GM12878 (cell line): Measurements from ENCODE around the gene TNFSF15. TPM values are rescaled to one million over a fixed set of nuclear protein-coding genes. Genes with fewer than 3 reads are reported as not detected.

Source experiments
- ATAC-seq: fragments of 200-7000 bp; cut with Tn5 transposase; 3 replicates; pipeline ENCODE4 v1.9.1; 2020; ENCODE audit warnings: mild to moderate bottlenecking, moderate library complexity
- BruUV-seq: library from RNA; stranded (reverse); fragments of 400-500 nt; replicated peaks from 2 replicates; lab custom pipeline; 2021; lab: Mats Ljungman, UMichigan
- CTCF ChIA-PET: fragments of 300-600 bp; sonication (Branson Sonifier 250); formaldehyde crosslinking; extraction: SDS; loops from one replicate; lab custom pipeline; 2021; ENCODE audit warnings: inconsistent platforms; lab: Yijun Ruan, JAX
- POLR2A ChIA-PET: fragments of 350-600 bp; formaldehyde crosslinking; extraction: SDS; loops from one replicate; lab custom pipeline; 2021; ENCODE audit warnings: inconsistent platforms; lab: Charles Lee
- RAD21 ChIA-PET: fragments of 300-600 bp; sonication (Branson Sonifier 250); formaldehyde crosslinking; loops from one replicate; lab custom pipeline; 2023; ENCODE audit warnings: antibody characterized with exemption; ENCODE audit not compliant: unreplicated experiment; lab: Charles Lee
- SMC1A ChIA-PET: fragments of 300-600 bp; sonication (Branson Sonifier 250); formaldehyde crosslinking; loops from one replicate; lab custom pipeline; 2023; ENCODE audit not compliant: unreplicated experiment, uncharacterized antibody; lab: Charles Lee
- DNase-seq: peaks from one replicate; pipeline ENCODE4 v3.0.0-alpha.2; 2011; ENCODE audit warnings: low read depth, low spot score
- FAIRE-seq: peaks from 3 replicates; lab custom pipeline; 2011; peaks lifted over from hg19 to GRCh38; lab: Jason Lieb, UNC
- H2AFZ ChIP-seq: 2 replicates; pipeline ENCODE4 v1.6.0; 2011; ENCODE audit warnings: low read depth, low read length, control low read depth; ENCODE audit not compliant: control insufficient read depth
- H3K27ac ChIP-seq: 2 replicates; pipeline ENCODE4 v1.5.1; 2011; ENCODE audit warnings: control low read depth; ENCODE audit not compliant: control insufficient read depth, insufficient read depth
- H3K27me3 ChIP-seq, 2 experiments: replicated peaks in 1 of 2; 2 replicates each; pipeline versions ENCODE4 v1.6.0 to v1.6.1; 2011; ENCODE audit warnings: low read length in 1 of 2; ENCODE audit not compliant: control insufficient read depth in 2 of 2, insufficient read depth in 2 of 2
- H3K36me3 ChIP-seq, 2 experiments: 2 replicates each; pipeline ENCODE4 v1.5.1; 2011; ENCODE audit warnings: low read length in 1 of 2; ENCODE audit not compliant: control insufficient read depth in 2 of 2, insufficient read depth in 2 of 2
- H3K4me1 ChIP-seq: 2 replicates; pipeline ENCODE4 v1.6.1; 2011; ENCODE audit warnings: mild to moderate bottlenecking, low read length, moderate library complexity, mixed read lengths; ENCODE audit not compliant: control insufficient read depth, insufficient read depth
- H3K4me2 ChIP-seq: 2 replicates; pipeline ENCODE4 v1.6.0; 2011; ENCODE audit warnings: control low read depth; ENCODE audit not compliant: control insufficient read depth, insufficient read depth
- H3K4me3 ChIP-seq: fragments of 200-600 bp; sonication (generic); 2 replicates; pipeline ENCODE4 v1.5.1; 2016
- H3K79me2 ChIP-seq: 2 replicates; pipeline ENCODE4 v1.6.0; 2011; ENCODE audit warnings: low read length; ENCODE audit not compliant: control insufficient read depth, insufficient read depth
- H3K9ac ChIP-seq: 2 replicates; pipeline ENCODE4 v1.8.0; 2011; ENCODE audit warnings: low read length, control low read depth, mixed read lengths; ENCODE audit not compliant: control insufficient read depth, insufficient read depth
- H3K9me3 ChIP-seq: replicated peaks from 3 replicates; pipeline ENCODE4 v1.5.1; 2011; ENCODE audit warnings: mild to moderate bottlenecking, low read length; ENCODE audit not compliant: control insufficient read depth, insufficient read depth
- H4K20me1 ChIP-seq: 2 replicates; pipeline ENCODE4 v1.6.0; 2011; ENCODE audit not compliant: control insufficient read depth, insufficient read depth
- FOXK2 ChIP-seq: fragments of 450-650 bp; IDR thresholded peaks from 2 replicates; pipeline ENCODE4 v1.6.1; 2017; ENCODE audit warnings: mild to moderate bottlenecking, moderate library complexity
- KDM1A ChIP-seq: fragments of 200-600 bp; sonication (generic); IDR thresholded peaks from 2 replicates; pipeline ENCODE4 v1.6.1; 2016; ENCODE audit warnings: borderline replicate concordance
- KLF5 ChIP-seq: fragments of 450-650 bp; IDR thresholded peaks from 2 replicates; pipeline ENCODE4 v1.6.1; 2014; ENCODE audit warnings: mild to moderate bottlenecking; ENCODE audit not compliant: partially characterized antibody
- NFYA ChIP-seq: IDR thresholded peaks from 2 replicates; pipeline ENCODE4 v1.6.1; 2011; ENCODE audit warnings: low read depth, mild to moderate bottlenecking, low read length, improper control_type of control experiment, borderline replicate concordance
- NR2C2 ChIP-seq: IDR thresholded peaks from 2 replicates; pipeline ENCODE4 v1.6.1; 2011; ENCODE audit warnings: borderline replicate concordance, low read depth; ENCODE audit not compliant: control insufficient read depth, insufficient read length
- PAX5 ChIP-seq: IDR thresholded peaks from 2 replicates; pipeline ENCODE4 v1.6.1; 2011; ENCODE audit warnings: low read depth, low read length, borderline replicate concordance
- POU2F2 ChIP-seq: IDR thresholded peaks from 3 replicates; pipeline ENCODE4 v1.6.1; 2011; ENCODE audit warnings: low read depth, mild to moderate bottlenecking, low read length, borderline replicate concordance
- RCOR1 ChIP-seq: conservative IDR thresholded peaks from 2 replicates; pipeline ENCODE4 v1.6.1; 2012; ENCODE audit warnings: low read depth, low read length, improper control_type of control experiment
- ZSCAN29 ChIP-seq: fragments of 450-650 bp; IDR thresholded peaks from 2 replicates; pipeline ENCODE4 v1.6.1; 2017; ENCODE audit warnings: mild to moderate bottlenecking, moderate library complexity
- WGBS: methylation state at CpG from one replicate; pipeline ENCODE4 v1.1.6; 2016; ENCODE audit warnings: low lambda C conversion rate; ENCODE audit not compliant: insufficient replicate concordance, insufficient coverage; ENCODE audit errors: missing lambda C conversion rate; 5-methylcytosine and 5-hydroxymethylcytosine counted together
- in situ Hi-C: fragments of 300-500 bp; cut with MboI; formaldehyde crosslinking; loops from 9 replicates; pipeline ENCODE4 v1.14.3; 2018; ENCODE audit warnings: mixed read lengths
- intact Hi-C: fragments of 100-400 bp; cut with micrococcal nuclease; formaldehyde crosslinking; loops from one replicate; pipeline ENCODE4 v1.14.2; 2022; ENCODE audit not compliant: unreplicated experiment
- polyA plus RNA-seq, 11 experiments: library from polyadenylated mRNA; depleted of rRNA in 4 of 11; unstranded in 6 of 11; stranded (reverse) in 5 of 11; fragments of >200 nt; fragmentation: Nextera tagmentation in 4 of 11; fragmentation: Illumina TruSeq in 1 of 11; extraction: Ambion mirVana in 4 of 11; extraction: Trizol in 1 of 11; gene quantifications; 1 replicate in 1 of 11; 2 replicates in 10 of 11; pipeline versions ENCODE4 v1.2.1 to v1.2.3, GENCODE V29; 2011 to 2016; ENCODE audit warnings: inconsistent platforms in 2 of 11, missing spikeins in 2 of 11, low read depth in 1 of 11
- total RNA-seq, 4 experiments: library from RNA; depleted of rRNA in 3 of 4; stranded (reverse); fragments of >200 nt in 3 of 4; fragmentation: Illumina TruSeq in 1 of 4; extraction: Trizol in 1 of 4; gene quantifications; 2 replicates each; pipeline versions ENCODE4 v1.2.1 to v1.2.3, GENCODE V29; 2013 to 2021
- TF ChIP-seq, protein P1 (sequence below): IDR thresholded peaks from 2 replicates; pipeline ENCODE4 v1.6.1; 2011; ENCODE audit warnings: borderline replicate concordance, low read depth, mild to moderate bottlenecking, moderate library complexity, low read length; ENCODE audit not compliant: insufficient read depth, poor library complexity, severe bottlenecking
- TF ChIP-seq, protein P2 (sequence below): fragments of 450-650 bp; IDR thresholded peaks from 2 replicates; pipeline ENCODE4 v1.6.1; 2017; ENCODE audit warnings: mild to moderate bottlenecking, low read depth, inconsistent platforms; ENCODE audit not compliant: poor library complexity, severe bottlenecking

The TNFSF15 gene
- total and polyA plus RNA-seq, 10 of the 15 experiments (the other 5 are each of a cell fraction or from before 2014, with no cell fraction given): 0.03 TPM; not detected in 9

DNA sequence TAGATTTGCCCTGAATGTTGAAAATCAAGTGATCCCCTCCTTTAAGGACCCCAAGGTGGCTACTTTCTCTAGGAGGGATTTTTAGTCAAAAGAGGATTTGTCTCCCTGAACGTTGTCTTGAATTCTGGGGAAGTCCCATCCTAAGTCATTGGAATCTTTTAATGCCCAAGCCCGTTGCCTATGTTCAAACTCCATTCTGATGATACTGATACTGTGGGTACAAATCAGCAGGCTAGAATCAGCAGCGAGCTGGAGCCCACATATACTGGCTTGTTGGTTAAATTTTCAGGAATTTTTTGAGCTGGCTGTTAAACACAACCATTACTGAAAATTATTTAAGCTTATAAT is 22.4 kb upstream of the TNFSF15 start:
- WGBS: 0% methylated on average over 3 of the region's 3 CpGs
- SMC1A ChIA-PET: no interaction called here
- Histone ChIP-seq H2AFZ (no peak overlapping the region), H3K4me3 (no peak overlapping the region), H3K9me3 (no peaks in the 10 kb centered on the region), H3K9ac (no peak overlapping the region), H3K36me3 (no peaks in the 10 kb centered on the region), H3K27ac (no peak overlapping the region), H3K4me1 (no peaks in the 10 kb centered on the region), H3K79me2 (no peaks in the 10 kb centered on the region), H3K27me3 (no peaks in the 10 kb centered on the region; a peak in 1 of 4 replicates), H4K20me1 (no peaks in the 10 kb centered on the region), H3K4me2 (no peak overlapping the region)
- TF ChIP-seq, protein P1, sequence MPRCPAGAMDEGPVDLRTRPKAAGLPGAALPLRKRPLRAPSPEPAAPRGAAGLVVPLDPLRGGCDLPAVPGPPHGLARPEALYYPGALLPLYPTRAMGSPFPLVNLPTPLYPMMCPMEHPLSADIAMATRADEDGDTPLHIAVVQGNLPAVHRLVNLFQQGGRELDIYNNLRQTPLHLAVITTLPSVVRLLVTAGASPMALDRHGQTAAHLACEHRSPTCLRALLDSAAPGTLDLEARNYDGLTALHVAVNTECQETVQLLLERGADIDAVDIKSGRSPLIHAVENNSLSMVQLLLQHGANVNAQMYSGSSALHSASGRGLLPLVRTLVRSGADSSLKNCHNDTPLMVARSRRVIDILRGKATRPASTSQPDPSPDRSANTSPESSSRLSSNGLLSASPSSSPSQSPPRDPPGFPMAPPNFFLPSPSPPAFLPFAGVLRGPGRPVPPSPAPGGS: no peak
- TF ChIP-seq PAX5 (no peak), FOXK2 (no peak), RCOR1 (no peak), NR2C2 (no peak), NFYA (no peak), POU2F2 (no peak), KLF5 (no peak), ZSCAN29 (no peak), KDM1A (no peak)
- TF ChIP-seq, protein P2, sequence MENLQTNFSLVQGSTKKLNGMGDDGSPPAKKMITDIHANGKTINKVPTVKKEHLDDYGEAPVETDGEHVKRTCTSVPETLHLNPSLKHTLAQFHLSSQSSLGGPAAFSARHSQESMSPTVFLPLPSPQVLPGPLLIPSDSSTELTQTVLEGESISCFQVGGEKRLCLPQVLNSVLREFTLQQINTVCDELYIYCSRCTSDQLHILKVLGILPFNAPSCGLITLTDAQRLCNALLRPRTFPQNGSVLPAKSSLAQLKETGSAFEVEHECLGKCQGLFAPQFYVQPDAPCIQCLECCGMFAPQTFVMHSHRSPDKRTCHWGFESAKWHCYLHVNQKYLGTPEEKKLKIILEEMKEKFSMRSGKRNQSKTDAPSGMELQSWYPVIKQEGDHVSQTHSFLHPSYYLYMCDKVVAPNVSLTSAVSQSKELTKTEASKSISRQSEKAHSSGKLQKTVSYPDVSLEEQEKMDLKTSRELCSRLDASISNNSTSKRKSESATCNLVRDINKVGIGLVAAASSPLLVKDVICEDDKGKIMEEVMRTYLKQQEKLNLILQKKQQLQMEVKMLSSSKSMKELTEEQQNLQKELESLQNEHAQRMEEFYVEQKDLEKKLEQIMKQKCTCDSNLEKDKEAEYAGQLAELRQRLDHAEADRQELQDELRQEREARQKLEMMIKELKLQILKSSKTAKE: no peak
- POLR2A ChIA-PET: no interaction called here
- DNase-seq: no peak
- BruUV-seq: no TSS peak
- in situ Hi-C loops: no loop called here
- intact Hi-C loops: no loop called here
- CTCF ChIA-PET: no interaction called here
- RAD21 ChIA-PET: no interaction called here
- no peak for ATAC-seq
- no peak for FAIRE-seq
